Astrocyte of the hippocampus (primary cell): ENCODE results near the gene H2BK1.

ENCODE experiments used
- DNase-seq: peaks from one replicate; pipeline ENCODE4 v3.0.0; 2011; ENCODE audit warnings: low read depth, low spot score

The H2BK1 gene

DNA sequence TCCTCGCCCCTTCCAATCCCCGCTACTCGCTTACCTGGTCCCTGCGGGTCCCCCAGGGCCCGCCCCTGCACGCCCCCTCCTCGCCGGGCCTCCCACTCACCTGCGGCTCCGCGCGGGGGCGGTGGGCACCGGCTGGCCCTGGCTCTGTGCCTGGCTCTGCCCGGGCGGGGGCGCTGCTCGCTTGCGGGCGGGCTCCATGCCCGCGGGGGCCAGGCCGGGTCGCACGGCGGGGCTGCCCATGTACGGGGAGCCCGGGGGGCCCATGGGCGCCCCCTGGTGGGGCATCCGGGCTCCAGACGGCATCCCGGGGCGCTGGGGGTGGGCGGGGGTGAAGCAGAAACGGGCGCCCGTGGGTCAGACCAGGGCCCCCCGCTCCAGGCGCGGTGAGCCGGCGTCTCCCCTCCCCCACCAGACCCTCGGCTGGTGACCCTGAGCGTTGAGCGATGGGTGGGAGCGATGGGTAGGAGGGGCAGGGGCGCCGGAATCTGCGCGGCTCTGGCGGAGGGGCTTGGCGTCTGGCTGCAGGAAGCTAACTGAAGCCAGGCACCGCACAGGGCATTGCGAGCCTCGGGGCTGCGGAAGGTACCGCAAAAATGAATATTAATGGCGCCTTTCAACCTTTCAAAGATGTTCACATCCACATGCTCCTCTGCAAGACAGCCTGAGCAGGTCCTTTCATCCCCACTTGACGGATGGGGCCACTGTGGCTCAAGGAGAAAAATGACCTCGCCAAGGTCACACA lies 35.2 kb upstream of the H2BK1 start:
- DNase-seq = peak; percentile 72

DNA sequence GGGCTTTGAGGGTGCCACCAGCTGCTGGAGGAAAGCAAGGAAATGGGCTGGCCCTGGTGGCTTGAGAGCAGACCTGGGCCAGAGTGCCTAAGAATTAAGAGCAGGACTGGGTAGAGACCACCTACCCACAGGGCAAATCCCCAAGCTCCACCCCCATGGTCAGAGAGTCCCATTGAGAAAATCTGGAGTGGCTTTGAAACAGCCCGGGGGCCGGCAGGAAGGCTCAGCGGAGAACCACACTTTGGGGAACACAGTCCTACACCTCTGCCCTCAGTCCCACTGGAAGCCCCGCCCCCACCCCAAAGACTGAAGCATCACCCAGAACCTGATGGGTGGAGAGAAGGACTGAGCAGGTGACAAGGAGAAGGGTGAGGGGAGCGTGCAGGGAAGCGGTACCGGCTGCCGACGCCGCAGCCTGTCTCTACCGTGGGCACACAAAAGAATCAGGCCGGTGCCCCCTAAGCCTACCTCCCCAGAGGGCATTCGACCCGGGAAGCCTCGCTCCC lies 34.6 kb upstream of the H2BK1 start:
- DNase-seq = peak; percentile 15

- peak; percentile 65 for DNase-seq
These were observed 34.0 kb upstream of the H2BK1 start for GRCh38 chr7:151244196-151244840.

DNA sequence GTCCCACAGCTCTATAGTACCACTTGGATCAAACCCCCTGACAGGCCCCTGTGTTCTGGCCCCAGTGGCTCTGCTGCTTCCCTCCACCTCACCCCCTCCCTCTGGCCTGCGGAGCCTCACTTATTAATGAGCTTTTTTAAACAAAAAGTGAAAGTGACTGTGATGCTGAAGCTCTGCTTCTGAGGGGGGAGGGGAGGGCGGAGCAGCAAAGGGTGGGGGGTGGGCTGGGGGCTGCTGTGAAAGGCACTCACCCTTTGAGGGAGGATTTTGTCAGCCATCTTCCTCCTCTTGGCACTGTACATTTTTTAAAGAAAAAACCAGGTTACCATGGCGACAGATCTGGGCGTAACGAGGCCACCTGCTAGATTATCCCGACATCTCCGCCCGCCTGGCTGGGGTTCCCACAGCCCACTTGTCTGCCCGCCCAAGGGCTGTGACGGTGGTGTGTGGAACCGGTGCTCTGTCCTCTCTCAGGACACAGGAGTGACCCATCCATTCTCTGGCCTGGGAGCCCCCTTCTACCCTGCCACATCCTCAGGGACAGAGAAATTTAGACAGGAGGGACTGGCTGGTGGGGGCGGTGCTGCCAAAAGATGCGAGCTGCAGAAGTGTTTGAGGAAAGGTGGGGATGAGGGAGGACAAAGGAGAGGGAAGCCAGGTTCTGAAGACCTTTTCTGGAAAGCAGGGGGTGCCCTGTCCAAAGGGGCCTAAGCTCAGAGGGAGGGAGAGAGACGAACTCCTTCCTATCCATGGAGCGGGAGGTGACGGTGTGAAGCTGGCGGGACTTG lies 33.3 kb upstream of the H2BK1 start:
- DNase-seq = peak; percentile 27

DNA sequence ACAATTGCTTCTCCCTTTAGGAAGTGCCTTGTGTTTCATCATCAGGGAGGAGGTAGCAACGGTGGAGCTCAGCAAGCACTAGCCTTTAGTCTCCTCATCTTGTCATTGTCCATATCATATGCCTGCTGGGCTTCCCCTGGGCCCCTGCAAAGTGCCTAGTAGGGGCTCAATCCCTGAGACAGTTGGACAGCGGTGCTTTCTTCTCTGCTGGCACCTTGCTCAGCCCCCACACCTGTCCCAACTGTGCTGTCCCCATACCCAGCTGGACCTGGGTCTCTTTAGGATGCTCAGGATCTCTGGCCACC lies 32.7 kb upstream of the H2BK1 start:
- no peak for DNase-seq

- DNase-seq = no peak
These were observed 32.1 kb upstream of the H2BK1 start for GRCh38 chr7:151242159-151243044.

- no peak for DNase-seq
These were observed 31.4 kb upstream of the H2BK1 start for GRCh38 chr7:151241755-151242096.

DNA sequence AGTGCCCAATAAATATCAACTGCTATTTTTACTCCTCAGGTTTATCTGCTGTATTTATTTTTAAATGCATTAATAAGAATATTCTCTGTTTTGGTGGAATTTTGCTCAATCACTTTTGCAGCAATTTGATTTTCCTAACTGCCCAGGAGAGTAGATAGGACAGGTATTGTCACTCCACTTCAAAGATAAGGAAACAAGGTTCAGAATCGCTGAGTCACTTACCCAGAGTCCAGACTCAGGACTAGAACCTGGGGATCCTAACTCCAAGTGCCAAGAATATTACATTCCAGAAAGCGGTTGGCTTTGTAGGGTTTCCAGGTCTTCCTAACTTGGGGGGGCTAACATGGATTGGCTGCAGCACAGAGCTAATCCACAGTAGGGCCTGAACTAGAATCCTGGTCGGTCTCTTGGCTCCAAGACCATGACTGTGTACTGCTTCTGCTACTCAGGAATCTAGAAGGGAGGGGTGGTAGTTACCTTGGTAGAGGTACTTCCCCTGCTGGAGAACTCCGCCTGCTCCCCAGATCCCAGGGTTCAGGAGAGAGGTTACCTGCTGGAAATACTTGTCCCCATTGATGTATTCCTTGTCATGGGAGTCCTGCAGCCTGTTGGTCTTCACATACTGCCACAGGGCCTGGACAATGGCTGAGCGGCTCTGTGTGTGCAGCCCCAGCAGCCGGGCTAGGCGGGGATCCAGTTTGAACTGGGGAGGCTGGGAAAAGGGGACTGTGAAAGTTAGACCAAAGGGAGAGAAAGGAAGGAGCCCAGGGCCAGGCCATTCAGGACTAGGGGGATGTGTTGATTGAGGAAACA lies 30.9 kb upstream of the H2BK1 start:
- no peak for DNase-seq

- no peak for DNase-seq
These were observed 30.2 kb upstream of the H2BK1 start for GRCh38 chr7:151240536-151240935.

GRCh38 chr7:151239837-151240459 lies 29.7 kb upstream of the H2BK1 start:
- DNase-seq = no peak

- no peak for DNase-seq
These were observed 28.9 kb upstream of the H2BK1 start for GRCh38 chr7:151238924-151239836.

GRCh38 chr7:151238190-151238810 lies 28.0 kb upstream of the H2BK1 start:
- DNase-seq = no peak

DNA sequence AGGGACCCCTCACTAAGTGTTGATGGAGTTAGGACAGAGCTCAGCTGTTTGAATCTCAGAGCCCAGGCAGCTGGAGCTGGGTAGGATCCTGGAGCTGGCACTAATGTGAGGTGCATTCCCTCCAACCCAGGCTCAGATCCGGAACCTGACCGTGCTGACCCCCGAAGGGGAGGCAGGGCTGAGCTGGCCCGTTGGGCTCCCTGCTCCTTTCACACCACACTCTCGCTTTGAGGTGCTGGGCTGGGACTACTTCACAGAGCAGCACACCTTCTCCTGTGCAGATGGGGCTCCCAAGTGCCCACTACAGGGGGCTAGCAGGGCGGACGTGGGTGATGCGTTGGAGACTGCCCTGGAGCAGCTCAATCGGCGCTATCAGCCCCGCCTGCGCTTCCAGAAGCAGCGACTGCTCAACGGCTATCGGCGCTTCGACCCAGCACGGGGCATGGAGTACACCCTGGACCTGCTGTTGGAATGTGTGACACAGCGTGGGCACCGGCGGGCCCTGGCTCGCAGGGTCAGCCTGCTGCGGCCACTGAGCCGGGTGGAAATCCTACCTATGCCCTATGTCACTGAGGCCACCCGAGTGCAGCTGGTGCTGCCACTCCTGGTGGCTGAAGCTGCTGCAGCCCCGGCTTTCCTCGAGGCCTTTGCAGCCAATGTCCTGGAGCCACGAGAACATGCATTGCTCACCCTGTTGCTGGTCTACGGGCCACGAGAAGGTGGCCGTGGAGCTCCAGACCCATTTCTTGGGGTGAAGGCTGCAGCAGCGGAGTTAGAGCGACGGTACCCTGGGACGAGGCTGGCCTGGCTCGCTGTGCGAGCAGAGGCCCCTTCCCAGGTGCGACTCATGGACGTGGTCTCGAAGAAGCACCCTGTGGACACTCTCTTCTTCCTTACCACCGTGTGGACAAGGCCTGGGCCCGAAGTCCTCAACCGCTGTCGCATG lies 27.2 kb upstream of the H2BK1 start:
- DNase-seq = no peak

DNA sequence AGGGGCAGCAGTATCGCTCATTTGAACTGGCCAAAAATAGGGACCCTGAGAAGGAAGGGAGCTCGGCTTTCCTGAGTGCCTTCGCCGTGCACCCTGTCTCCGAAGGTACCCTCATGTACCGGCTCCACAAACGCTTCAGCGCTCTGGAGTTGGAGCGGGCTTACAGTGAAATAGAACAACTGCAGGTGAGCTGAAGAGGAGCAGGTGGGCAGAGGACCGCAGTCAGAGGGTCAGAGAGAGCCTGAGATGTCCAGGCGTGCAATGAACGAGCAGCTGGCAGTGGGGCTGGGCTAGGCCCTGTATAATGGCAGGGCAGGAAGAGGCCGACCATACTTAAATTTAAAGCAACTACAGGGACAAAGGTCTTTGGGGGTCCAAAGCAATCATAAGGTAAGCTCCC lies 26.1 kb upstream of the H2BK1 start:
- DNase-seq = no peak

DNA sequence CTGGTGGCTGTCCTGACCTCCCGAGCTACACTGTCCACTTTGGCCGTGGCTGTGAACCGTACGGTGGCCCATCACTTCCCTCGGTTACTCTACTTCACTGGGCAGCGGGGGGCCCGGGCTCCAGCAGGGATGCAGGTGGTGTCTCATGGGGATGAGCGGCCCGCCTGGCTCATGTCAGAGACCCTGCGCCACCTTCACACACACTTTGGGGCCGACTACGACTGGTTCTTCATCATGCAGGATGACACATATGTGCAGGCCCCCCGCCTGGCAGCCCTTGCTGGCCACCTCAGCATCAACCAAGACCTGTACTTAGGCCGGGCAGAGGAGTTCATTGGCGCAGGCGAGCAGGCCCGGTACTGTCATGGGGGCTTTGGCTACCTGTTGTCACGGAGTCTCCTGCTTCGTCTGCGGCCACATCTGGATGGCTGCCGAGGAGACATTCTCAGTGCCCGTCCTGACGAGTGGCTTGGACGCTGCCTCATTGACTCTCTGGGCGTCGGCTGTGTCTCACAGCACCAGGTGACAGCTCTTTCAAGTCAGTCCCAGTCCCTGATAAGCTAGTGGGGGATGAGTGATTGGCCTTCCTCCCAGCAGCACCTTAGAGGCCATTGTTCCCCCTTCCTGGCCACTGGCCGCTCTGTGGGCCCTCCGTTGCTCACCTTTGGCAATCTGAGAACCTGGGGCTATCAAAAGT lies 25.0 kb upstream of the H2BK1 start:
- no peak for DNase-seq

GRCh38 chr7:151233804-151234203 lies 23.5 kb upstream of the H2BK1 start:
- DNase-seq = no peak
